Natural killer cell (primary cell): ENCODE data around the gene TENM3. TPM values are rescaled to one million over a fixed set of nuclear protein-coding genes. Genes with fewer than 3 reads are reported as not detected.

ENCODE experiments used
- ATAC-seq, 3 donors: fragments of 150-1000 bp in 2 of 3; fragments of 200-7000 bp in 1 of 3; cut with Tn5 transposase; 1 replicate in 1 of 3; 2 replicates in 2 of 3; pipeline ENCODE4 v1.10.0; 2021; ENCODE audit warnings: mild to moderate bottlenecking in 2 of 3, moderate library complexity in 2 of 3
- DNase-seq, 2 donors: peaks; one replicate each; pipeline versions ENCODE4 v3.0.0 to v3.0.0-alpha.2; 2013 to 2021; ENCODE audit warnings: mixed read lengths in 1 of 2
- H3K27ac ChIP-seq: one replicate; pipeline ENCODE4 v1.5.1; 2013; ENCODE audit warnings: mild to moderate bottlenecking, low read length
- H3K27me3 ChIP-seq: one replicate; pipeline ENCODE4 v1.6.1; 2013; ENCODE audit warnings: low read length; ENCODE audit not compliant: control insufficient read depth, insufficient read depth
- H3K36me3 ChIP-seq: one replicate; pipeline ENCODE4 v1.6.1; 2013; ENCODE audit warnings: low read length; ENCODE audit not compliant: control insufficient read depth, insufficient read depth
- H3K4me1 ChIP-seq: one replicate; pipeline ENCODE4 v1.6.1; 2013; ENCODE audit warnings: low read length; ENCODE audit not compliant: control insufficient read depth, insufficient read depth
- H3K4me3 ChIP-seq: one replicate; pipeline ENCODE4 v1.5.1; 2013; ENCODE audit warnings: low read length
- H3K9me3 ChIP-seq: one replicate; pipeline ENCODE4 v1.6.1; 2013; ENCODE audit warnings: low read length; ENCODE audit not compliant: control insufficient read depth, insufficient read depth
- H3K27ac Mint-ChIP-seq, 2 donors: one replicate each; pipeline ENCODE4 v1.8.0; 2022; ENCODE audit warnings: mild to moderate bottlenecking in 2 of 2, mixed read lengths in 2 of 2, moderate library complexity in 1 of 2
- H3K27me3 Mint-ChIP-seq, 2 donors: one replicate each; pipeline ENCODE4 v1.8.0; 2022; ENCODE audit warnings: low read depth in 2 of 2, mixed read lengths in 2 of 2
- H3K36me3 Mint-ChIP-seq: one replicate; pipeline ENCODE4 v1.8.0; 2022; ENCODE audit warnings: mixed read lengths
- H3K4me1 Mint-ChIP-seq, 2 donors: one replicate each; pipeline ENCODE4 v1.8.0; 2022; ENCODE audit warnings: mixed read lengths in 2 of 2
- H3K4me3 Mint-ChIP-seq: one replicate; pipeline ENCODE4 v1.8.0; 2022; ENCODE audit warnings: mild to moderate bottlenecking, moderate library complexity, mixed read lengths
- H3K9me3 Mint-ChIP-seq, 2 donors: one replicate each; pipeline ENCODE4 v1.8.0; 2022; ENCODE audit warnings: mixed read lengths in 2 of 2
- WGBS: methylation state at CpG from one replicate; pipeline ENCODE4 v1.1.7; 2013; ENCODE audit warnings: missing lambda C conversion rate; ENCODE audit not compliant: insufficient coverage; 5-methylcytosine and 5-hydroxymethylcytosine counted together
- intact Hi-C: fragments of 100-400 bp; cut with micrococcal nuclease; formaldehyde crosslinking; loops from one replicate; pipeline ENCODE4 v1.14.2; 2022
- total RNA-seq, 4 donors: library from RNA; stranded (reverse); fragments of 120-200 nt in 1 of 4; gene quantifications; one replicate each; pipeline versions ENCODE4 v1.2.3 to v1.2.4, GENCODE V29; 2013 to 2022
- TF ChIP-seq, protein P1 (sequence below): fragments of 200-600 bp; IDR thresholded peaks from one replicate; pipeline ENCODE4 v1.8.0; 2022; ENCODE audit warnings: antibody characterized with exemption

TENM3 gene
- total RNA-seq, 3 donors from 2014 or later (not counting 1 experiment from before 2014, with no cell fraction given) = not detected

DNA sequence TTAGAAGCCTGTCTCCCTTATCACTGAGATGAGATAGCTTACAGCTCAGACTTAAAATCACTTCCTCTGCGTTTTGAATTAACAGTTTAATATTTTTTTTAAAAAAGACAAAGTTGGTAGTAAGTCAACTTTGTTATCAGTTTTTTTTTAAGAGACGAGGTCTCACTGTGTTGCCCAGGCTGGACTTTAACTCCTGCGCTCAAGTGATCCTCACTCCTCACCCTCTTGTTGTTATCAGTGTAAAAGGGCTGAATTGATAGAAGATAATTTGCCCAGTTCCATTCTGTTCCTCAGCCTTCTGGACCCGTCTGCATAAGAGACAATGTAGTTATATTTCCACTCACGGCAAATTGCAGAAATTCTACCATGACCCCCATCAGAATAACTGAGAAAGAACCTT is 428.5 kb downstream of the TENM3 start:
- H3K4me1 ChIP-seq = no peaks in the 10 kb centered on the region
- Mint-ChIP-seq H3K9me3 (peaks cover 0 to 2% of the 10 kb centered on the region in 2 donors), H3K4me1 (no peaks in the 10 kb centered on the region), H3K36me3 (no peaks in the 10 kb centered on the region), H3K27ac (no peak overlapping the region), H3K4me3 (no peak overlapping the region), H3K27me3 (no peaks in the 10 kb centered on the region)
- intact Hi-C loops = no loop called here
- TF ChIP-seq, protein P1, sequence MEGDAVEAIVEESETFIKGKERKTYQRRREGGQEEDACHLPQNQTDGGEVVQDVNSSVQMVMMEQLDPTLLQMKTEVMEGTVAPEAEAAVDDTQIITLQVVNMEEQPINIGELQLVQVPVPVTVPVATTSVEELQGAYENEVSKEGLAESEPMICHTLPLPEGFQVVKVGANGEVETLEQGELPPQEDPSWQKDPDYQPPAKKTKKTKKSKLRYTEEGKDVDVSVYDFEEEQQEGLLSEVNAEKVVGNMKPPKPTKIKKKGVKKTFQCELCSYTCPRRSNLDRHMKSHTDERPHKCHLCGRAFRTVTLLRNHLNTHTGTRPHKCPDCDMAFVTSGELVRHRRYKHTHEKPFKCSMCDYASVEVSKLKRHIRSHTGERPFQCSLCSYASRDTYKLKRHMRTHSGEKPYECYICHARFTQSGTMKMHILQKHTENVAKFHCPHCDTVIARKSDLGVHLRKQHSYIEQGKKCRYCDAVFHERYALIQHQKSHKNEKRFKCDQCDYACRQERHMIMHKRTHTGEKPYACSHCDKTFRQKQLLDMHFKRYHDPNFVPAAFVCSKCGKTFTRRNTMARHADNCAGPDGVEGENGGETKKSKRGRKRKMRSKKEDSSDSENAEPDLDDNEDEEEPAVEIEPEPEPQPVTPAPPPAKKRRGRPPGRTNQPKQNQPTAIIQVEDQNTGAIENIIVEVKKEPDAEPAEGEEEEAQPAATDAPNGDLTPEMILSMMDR = no peak
- H3K9me3 ChIP-seq = no peaks in the 10 kb centered on the region
- H3K36me3 ChIP-seq = no peaks in the 10 kb centered on the region
- no peak overlapping the region for H3K27ac ChIP-seq
- DNase-seq (no peak), ATAC-seq (no peak)
- no peak overlapping the region for H3K4me3 ChIP-seq
- H3K27me3 ChIP-seq = no peaks in the 10 kb centered on the region
- no CpG with 5 or more reads among the region's 5 CpGs for WGBS

GRCh38 chr4:182678590-182678989 is 435.4 kb downstream of the TENM3 start:
- Histone ChIP-seq H3K9me3 (no peaks in the 10 kb centered on the region), H3K27me3 (no peaks in the 10 kb centered on the region), H3K36me3 (no peaks in the 10 kb centered on the region), H3K27ac (no peak overlapping the region), H3K4me1 (no peaks in the 10 kb centered on the region), H3K4me3 (no peak overlapping the region)
- peaks cover under 1 to 13% of the 10 kb centered on the region in 2 donors for H3K27me3 Mint-ChIP-seq
- H3K36me3 Mint-ChIP-seq = no peaks in the 10 kb centered on the region
- no peaks in the 10 kb centered on the region for H3K4me1 Mint-ChIP-seq
- no peak overlapping the region for H3K27ac Mint-ChIP-seq
- H3K4me3 Mint-ChIP-seq = no peak overlapping the region
- TF ChIP-seq, protein P1 = no peak
- DNase-seq = no peak
- no peak for ATAC-seq
- intact Hi-C loops = no loop called here
- WGBS = 93% methylated on average over 4 of the region's 4 CpGs
- no peaks in the 10 kb centered on the region for H3K9me3 Mint-ChIP-seq

- H3K9me3 ChIP-seq = no peaks in the 10 kb centered on the region
- no peak overlapping the region for H3K27ac ChIP-seq
- WGBS = 92% methylated on average over 11 of the region's 11 CpGs
- H3K36me3 ChIP-seq = no peaks in the 10 kb centered on the region
- no peak overlapping the region for H3K4me3 ChIP-seq
- H3K4me3 Mint-ChIP-seq = no peak overlapping the region
- ATAC-seq (no peak), DNase-seq (no peak)
- H3K4me1 ChIP-seq = no peaks in the 10 kb centered on the region
- peaks cover 5 to 14% of the 10 kb centered on the region in 2 donors for H3K27me3 Mint-ChIP-seq
- H3K36me3 Mint-ChIP-seq = no peaks in the 10 kb centered on the region
- no peaks in the 10 kb centered on the region for H3K9me3 Mint-ChIP-seq
- TF ChIP-seq, protein P1 = no peak
- no peak overlapping the region for H3K27ac Mint-ChIP-seq
- H3K27me3 ChIP-seq = no peaks in the 10 kb centered on the region
- intact Hi-C loops = no loop called here
- no peaks in the 10 kb centered on the region for H3K4me1 Mint-ChIP-seq
Measured at GRCh38 chr4:182679533-182679932, 436.3 kb downstream of the TENM3 start.

DNA sequence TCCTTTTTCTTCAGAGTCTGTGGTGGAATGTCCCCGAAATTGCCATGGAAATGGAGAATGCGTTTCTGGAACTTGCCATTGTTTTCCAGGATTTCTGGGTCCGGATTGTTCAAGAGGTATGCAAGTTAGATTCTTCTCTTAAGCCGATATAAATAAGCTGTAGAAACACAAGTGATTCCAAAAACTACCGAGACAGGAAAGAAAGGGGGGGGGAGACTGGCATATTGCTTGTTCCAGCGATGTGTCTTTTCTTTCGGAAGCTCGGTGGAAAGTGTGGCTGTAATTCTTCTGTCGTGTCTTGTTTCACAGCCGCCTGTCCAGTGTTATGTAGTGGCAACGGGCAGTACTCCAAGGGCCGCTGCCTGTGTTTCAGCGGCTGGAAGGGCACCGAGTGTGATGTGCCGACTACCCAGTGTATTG is 437.0 kb downstream of the TENM3 start:
- Mint-ChIP-seq H3K36me3 (no peaks in the 10 kb centered on the region), H3K4me1 (no peaks in the 10 kb centered on the region), H3K9me3 (no peaks in the 10 kb centered on the region), H3K27ac (no peak overlapping the region), H3K27me3 (peaks cover 8 to 14% of the 10 kb centered on the region in 2 donors), H3K4me3 (no peak overlapping the region)
- H3K4me3 ChIP-seq = no peak overlapping the region
- H3K36me3 ChIP-seq = no peaks in the 10 kb centered on the region
- TF ChIP-seq, protein P1 = no peak
- H3K4me1 ChIP-seq = no peaks in the 10 kb centered on the region
- DNase-seq (no peak), ATAC-seq (no peak)
- no peaks in the 10 kb centered on the region for H3K9me3 ChIP-seq
- intact Hi-C loops = no loop called here
- H3K27me3 ChIP-seq = no peaks in the 10 kb centered on the region
- WGBS = 83% methylated on average over 15 of the region's 15 CpGs
- no peak overlapping the region for H3K27ac ChIP-seq
